Type B pancreatic cell (in vitro differentiated cells): ENCODE results near the gene RIPOR1. TPM values are rescaled to one million over a fixed set of nuclear protein-coding genes. Genes with fewer than 3 reads are reported as not detected.

ENCODE experiments used
- DNase-seq: peaks from one replicate; pipeline ENCODE4 v3.0.0; 2021; ENCODE audit warnings: mixed read lengths; ENCODE audit not compliant: unreplicated experiment; ENCODE audit errors: extremely low spot score
- H3K27ac Mint-ChIP-seq: 2 replicates; pipeline ENCODE4 v1.8.0; 2021; ENCODE audit warnings: mild to moderate bottlenecking, mixed read lengths
- H3K27me3 Mint-ChIP-seq: 2 replicates; pipeline ENCODE4 v1.8.0; 2021; ENCODE audit warnings: mixed read lengths
- H3K36me3 Mint-ChIP-seq: 2 replicates; pipeline ENCODE4 v1.8.0; 2021; ENCODE audit warnings: mixed read lengths
- H3K4me1 Mint-ChIP-seq: one replicate; pipeline ENCODE4 v1.8.0; 2021; ENCODE audit warnings: mixed read lengths; ENCODE audit not compliant: unreplicated experiment
- H3K4me3 Mint-ChIP-seq: 2 replicates; pipeline ENCODE4 v1.8.0; 2021; ENCODE audit warnings: mild to moderate bottlenecking, mixed read lengths
- H3K9me3 Mint-ChIP-seq: 2 replicates; pipeline ENCODE4 v1.8.0; 2021; ENCODE audit warnings: mixed read lengths
- total RNA-seq: library from RNA; stranded (reverse); gene quantifications from 2 replicates; pipeline ENCODE4 v1.2.1, GENCODE V29; 2021; ENCODE audit warnings: low replicate concordance
- TF ChIP-seq, protein P1 (sequence below): fragments of 200-600 bp; sonication (generic); conservative IDR thresholded peaks from 2 replicates; pipeline ENCODE4 v1.5.0; 2021; ENCODE audit warnings: antibody characterized with exemption, mild to moderate bottlenecking

RIPOR1 gene
- total RNA-seq, 1 donor from 2014 or later = 43.1 TPM

DNA sequence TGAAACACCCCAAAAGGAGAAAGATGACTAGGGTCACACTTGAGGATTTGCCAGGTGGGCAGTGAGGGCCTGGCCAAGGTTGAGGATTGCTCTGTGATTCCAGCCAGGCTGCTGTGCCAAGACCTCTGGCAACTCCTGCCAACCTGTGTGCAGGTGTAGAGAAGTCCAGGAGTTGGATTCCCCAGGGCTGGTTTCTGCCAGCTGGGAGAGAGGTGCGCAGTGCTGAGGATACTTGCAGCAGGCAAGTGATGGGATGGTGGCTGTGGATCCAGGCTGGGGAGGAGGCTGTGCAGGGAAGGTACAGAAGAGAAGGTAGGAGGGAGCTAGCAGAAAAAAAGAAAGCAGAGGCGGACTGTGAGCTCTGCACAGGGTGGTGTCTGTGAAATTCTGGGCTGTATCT is 6.6 kb downstream of the RIPOR1 start:
- DNase-seq = no peak
- Mint-ChIP-seq H3K4me3 (peak overlapping the region; percentile 85), H3K27ac (peak overlapping the region; percentile 55), H3K36me3 (no peaks in the 10 kb centered on the region), H3K27me3 (peaks cover 39% of the 10 kb centered on the region), H3K4me1 (peaks cover 40% of the 10 kb centered on the region), H3K9me3 (no peaks in the 10 kb centered on the region)
- TF ChIP-seq, protein P1, sequence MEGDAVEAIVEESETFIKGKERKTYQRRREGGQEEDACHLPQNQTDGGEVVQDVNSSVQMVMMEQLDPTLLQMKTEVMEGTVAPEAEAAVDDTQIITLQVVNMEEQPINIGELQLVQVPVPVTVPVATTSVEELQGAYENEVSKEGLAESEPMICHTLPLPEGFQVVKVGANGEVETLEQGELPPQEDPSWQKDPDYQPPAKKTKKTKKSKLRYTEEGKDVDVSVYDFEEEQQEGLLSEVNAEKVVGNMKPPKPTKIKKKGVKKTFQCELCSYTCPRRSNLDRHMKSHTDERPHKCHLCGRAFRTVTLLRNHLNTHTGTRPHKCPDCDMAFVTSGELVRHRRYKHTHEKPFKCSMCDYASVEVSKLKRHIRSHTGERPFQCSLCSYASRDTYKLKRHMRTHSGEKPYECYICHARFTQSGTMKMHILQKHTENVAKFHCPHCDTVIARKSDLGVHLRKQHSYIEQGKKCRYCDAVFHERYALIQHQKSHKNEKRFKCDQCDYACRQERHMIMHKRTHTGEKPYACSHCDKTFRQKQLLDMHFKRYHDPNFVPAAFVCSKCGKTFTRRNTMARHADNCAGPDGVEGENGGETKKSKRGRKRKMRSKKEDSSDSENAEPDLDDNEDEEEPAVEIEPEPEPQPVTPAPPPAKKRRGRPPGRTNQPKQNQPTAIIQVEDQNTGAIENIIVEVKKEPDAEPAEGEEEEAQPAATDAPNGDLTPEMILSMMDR = no peak

DNA sequence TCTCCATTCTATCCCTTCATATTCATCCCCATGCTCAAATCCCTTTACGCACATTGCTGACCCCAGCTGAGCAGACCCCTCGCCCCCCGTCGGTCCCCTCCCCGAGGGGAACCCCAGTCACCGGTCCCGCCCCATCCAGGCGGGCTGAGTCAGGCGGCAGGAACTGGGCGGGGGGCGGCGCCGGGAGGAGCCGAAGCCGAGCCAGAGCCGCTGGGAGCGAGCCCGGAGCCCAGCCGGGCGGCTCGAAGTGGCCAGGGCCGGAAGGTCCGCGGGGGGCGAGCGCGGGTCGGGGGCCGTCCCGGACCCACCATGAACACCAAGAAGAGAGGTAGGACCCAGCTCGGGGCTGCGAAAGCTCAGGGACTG is 8.6 kb downstream of the RIPOR1 start:
- TF ChIP-seq, protein P1 = no peak
- H3K9me3 Mint-ChIP-seq = no peaks in the 10 kb centered on the region
- DNase-seq = no peak
- peaks cover 41% of the 10 kb centered on the region for H3K27me3 Mint-ChIP-seq
- peaks cover 8% of the 10 kb centered on the region for H3K36me3 Mint-ChIP-seq
- H3K4me1 Mint-ChIP-seq = peaks cover 33% of the 10 kb centered on the region
- peak overlapping the region; percentile 55 for H3K27ac Mint-ChIP-seq
- H3K4me3 Mint-ChIP-seq = peak overlapping the region; percentile 85

DNA sequence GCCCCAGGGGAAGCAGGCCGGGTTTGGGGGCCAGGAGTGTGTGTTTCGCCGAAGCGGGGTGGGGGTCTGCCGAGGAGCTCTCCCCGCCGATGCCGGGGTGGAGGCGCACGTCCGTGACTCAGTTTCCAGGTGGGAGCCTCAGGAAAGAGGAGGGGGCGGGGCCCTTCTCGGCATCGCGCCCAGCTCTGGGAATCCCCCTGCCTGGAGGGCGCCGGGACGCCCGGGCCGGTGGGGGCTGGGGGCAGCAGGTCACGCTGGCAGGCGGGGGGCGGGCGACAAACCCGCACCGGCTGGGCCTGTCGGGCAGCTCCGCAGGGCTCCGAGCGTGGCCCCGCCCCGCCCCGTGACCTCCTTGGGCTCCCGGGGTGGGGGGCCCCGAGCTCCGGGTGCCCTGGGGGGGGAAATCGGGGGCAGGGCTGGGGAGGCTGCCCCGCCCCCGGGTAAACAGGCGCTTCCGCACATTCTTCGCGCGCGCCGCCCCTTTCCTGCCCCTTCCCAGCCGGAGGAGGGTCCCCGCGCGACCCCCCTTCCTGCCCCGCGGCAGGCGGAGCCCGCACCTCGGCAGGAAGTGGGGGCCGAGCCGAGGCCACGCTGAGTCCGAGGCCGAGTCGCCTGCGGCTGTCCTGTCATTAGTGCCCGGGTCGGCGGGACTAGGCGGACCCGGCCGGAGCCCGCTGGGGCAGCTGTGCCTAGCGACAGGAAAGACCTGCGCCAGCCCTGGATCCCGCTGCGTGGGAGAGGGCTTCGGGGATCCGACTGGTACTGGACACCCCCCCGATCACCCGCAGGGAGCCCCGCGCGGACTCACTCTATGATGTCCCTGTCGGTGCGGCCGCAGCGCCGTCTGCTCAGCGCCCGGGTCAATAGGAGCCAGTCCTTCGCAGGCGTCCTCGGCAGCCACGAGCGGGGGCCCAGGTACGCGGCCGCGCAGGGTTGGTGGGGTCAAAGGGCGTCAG is 9.3 kb downstream of the RIPOR1 start:
- TF ChIP-seq, protein P1 = no peak
- peak; percentile 71 for DNase-seq
- peak overlapping the region; percentile 82 for H3K4me3 Mint-ChIP-seq
- H3K4me1 Mint-ChIP-seq = peaks cover 28% of the 10 kb centered on the region
- H3K27ac Mint-ChIP-seq = no peak overlapping the region
- peaks cover 10% of the 10 kb centered on the region for H3K36me3 Mint-ChIP-seq
- H3K9me3 Mint-ChIP-seq = no peaks in the 10 kb centered on the region
- peaks cover 41% of the 10 kb centered on the region for H3K27me3 Mint-ChIP-seq

DNA sequence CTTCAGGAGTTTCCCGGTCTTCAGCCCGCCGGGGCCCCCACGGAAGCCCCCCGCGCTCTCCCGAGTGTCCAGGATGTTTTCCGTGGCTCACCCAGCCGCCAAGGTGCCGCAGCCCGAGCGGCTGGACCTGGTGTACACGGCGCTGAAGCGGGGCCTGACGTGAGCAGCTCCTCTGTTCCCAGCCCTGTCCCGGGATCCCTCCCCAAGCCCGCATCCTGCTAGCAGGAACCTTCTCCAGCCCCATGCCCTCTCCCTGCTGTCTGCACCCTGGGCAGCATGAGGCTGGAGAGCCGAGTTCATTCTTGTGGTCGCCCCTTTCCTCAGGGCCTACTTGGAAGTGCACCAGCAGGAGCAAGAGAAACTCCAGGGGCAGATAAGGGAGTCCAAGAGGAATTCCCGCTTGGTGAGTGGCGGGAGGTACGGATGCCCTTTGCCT is 10.1 kb downstream of the RIPOR1 start:
- H3K27ac Mint-ChIP-seq = peak overlapping the region; percentile 55
- H3K4me1 Mint-ChIP-seq = peaks cover 22% of the 10 kb centered on the region
- H3K27me3 Mint-ChIP-seq = peaks cover 36% of the 10 kb centered on the region
- peak overlapping the region; percentile 82 for H3K4me3 Mint-ChIP-seq
- peak; percentile 62 for DNase-seq
- H3K36me3 Mint-ChIP-seq = peaks cover 10% of the 10 kb centered on the region
- TF ChIP-seq, protein P1 = no peak
- no peaks in the 10 kb centered on the region for H3K9me3 Mint-ChIP-seq

DNA sequence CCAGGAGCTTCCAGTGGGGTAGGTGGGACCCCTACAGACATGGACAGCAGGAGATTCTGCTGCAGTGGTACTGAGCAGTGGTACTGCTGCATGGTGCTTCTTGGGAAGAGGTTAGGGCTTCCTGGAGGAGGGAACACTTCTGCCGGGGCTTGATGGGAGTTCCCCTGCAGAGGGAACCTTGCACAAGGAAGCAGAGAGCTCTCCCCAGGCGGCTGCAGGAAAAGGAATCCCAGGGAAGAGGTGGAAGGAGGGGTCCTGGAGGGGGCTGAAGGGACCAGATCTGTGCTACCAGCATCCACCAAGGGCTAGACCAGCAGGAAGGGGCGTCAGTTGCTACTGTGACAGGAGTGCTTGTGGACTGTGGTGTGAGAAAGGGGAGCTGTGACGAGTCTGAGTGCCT is 10.6 kb downstream of the RIPOR1 start:
- Mint-ChIP-seq H3K4me3 (peak overlapping the region; percentile 82), H3K9me3 (no peaks in the 10 kb centered on the region), H3K27me3 (peaks cover 36% of the 10 kb centered on the region), H3K36me3 (peaks cover 10% of the 10 kb centered on the region), H3K27ac (peak overlapping the region; percentile 55), H3K4me1 (peaks cover 22% of the 10 kb centered on the region)
- DNase-seq = no peak
- TF ChIP-seq, protein P1 = no peak
